Measurements from ENCODE around the gene ATF7IP2. TPM values are rescaled to one million over a fixed set of nuclear protein-coding genes. Genes with fewer than 3 reads are reported as not detected.

Gene ATF7IP2
- total and polyA plus RNA-seq, 9 of the 15 experiments (the other 6 are each of a cell fraction or from before 2014, with no cell fraction given): 131 to 515 (median 196) TPM

- TF ChIP-seq ZNF318 (IDR thresholded peaks at IDR 0.05; ENCODE audit: borderline replicate concordance in 1 of 2, low read depth in 1 of 2) (no peak), HNRNPLL (IDR thresholded peaks at IDR 0.05; ENCODE audit: low read depth, low read length, poor library complexity, severe bottlenecking) (no peak), ZNF354B (CRISPR knock-in tag; IDR thresholded peaks at IDR 0.05) (no peak), ZNF239 (CRISPR knock-in tag; IDR thresholded peaks at IDR 0.05) (no peak), ZNF449 (CRISPR knock-in tag; IDR thresholded peaks at IDR 0.05) (no peak), ZNF764 (CRISPR knock-in tag; IDR thresholded peaks at IDR 0.05; ENCODE audit: low read depth) (no peak), MITF (IDR thresholded peaks at IDR 0.05) (no peak), ATF3 (IDR thresholded peaks at IDR 0.05) (no peak), ATF3 (CRISPR knock-in tag; conservative IDR thresholded peaks at IDR 0.05) (no peak), POLR2H (tag; IDR thresholded peaks at IDR 0.05; ENCODE audit: low read depth) (no peak), ZNF197 (CRISPR knock-in tag; IDR thresholded peaks at IDR 0.05; ENCODE audit: low read depth) (no peak), YY1 (IDR thresholded peaks at IDR 0.05; ENCODE audit: borderline replicate concordance in 1 of 3, control insufficient read depth in 1 of 3, extremely low read depth in 1 of 3, insufficient read depth in 3 of 3, insufficient read length in 1 of 3, insufficient replicate concordance in 2 of 3, low read depth in 1 of 3, low read length in 2 of 3) (no peak), ZBTB7A (IDR thresholded peaks at IDR 0.05; ENCODE audit: borderline replicate concordance, control insufficient read depth, low read depth, low read length) (no peak)
These were observed 42.6 kb upstream of the ATF7IP2 start (continued) for GRCh38 chr16:10343124-10343760.
